ENCODE measurements around the gene HCRT.

GRCh38 chr17:42166196-42166763 lies 19.0 kb downstream of the HCRT start:
- TF ChIP-seq CTCF (IDR thresholded peaks at IDR 0.05; ENCODE audit: low read depth, low read length) (no peak), MYC (IDR thresholded peaks at IDR 0.05; ENCODE audit: low read depth, low read length) (no peak), POLR2A (IDR thresholded peaks at IDR 0.05; ENCODE audit: extremely low read depth, insufficient read length) (no peak), MAX (IDR thresholded peaks at IDR 0.05; ENCODE audit: low read depth, low read length) (no peak)

Measured in NB4 (cell line).